SIG-M5 treated with dmso at 0.1 percent for 504 hours (cell line): ENCODE measurements around the gene SDF2L1.
"Not testable (repeated sequence)": the region's sequence is repeated elsewhere in the genome, so short reads cannot be mapped to it uniquely, and the experiment has no call there.

Experiments
- DNase-seq: peaks from one replicate; lab custom pipeline; 2025; ENCODE audit not compliant: unreplicated experiment; lab: John Stamatoyannopoulos, UW

Gene SDF2L1

DNA sequence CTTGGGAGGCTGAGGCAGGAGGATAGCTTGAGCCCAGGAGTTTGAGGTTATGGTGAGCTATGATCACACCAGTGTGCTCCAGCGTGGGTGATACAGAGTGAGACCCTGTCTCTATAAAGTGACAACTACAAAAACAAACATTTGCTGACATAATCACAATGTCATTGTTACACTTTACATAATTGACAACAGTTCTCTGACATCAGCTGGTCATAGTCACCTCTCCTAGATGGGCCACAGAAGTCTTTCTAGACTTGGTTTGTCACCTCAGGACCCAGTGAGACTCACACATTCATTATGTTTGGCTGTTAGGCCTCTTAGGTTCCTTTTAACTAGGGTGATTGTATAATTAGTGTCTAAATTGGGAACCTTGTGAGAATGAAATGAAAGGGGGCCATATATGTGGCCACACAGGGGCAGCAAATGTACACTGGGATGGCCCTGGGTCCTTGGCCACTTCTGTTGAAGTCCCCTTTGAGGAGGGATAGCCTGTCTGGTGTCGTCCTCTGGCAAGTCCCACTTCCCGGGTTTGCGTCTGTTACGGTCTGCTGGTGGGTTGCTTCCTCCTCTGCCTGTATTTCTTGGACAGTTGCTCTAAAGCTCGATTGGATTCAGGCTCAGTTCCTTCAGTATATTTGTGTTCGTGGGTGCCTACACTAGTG, 17.9 kb downstream of the SDF2L1 start:
- DNase-seq = no peak

DNA sequence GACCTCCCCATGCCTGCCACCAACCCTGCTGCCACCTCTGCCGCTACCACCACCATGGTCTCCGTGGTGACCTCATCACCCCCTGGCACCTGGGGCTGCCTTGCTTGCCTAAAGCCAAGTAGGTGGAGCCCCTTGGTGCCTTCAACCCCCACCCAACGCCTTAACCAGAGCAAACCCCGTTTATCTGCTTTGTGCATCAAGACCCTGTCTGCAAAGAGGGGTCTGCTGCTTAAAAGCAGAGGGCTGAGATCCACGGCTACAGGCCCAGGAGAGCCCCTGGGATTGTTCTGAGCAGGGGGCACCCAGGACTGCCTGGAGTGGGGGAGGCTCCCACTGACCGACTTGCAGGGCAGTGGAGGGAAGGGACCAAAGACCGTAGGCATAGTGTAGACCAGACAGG, 18.8 kb downstream of the SDF2L1 start:
- DNase-seq = no peak

DNA sequence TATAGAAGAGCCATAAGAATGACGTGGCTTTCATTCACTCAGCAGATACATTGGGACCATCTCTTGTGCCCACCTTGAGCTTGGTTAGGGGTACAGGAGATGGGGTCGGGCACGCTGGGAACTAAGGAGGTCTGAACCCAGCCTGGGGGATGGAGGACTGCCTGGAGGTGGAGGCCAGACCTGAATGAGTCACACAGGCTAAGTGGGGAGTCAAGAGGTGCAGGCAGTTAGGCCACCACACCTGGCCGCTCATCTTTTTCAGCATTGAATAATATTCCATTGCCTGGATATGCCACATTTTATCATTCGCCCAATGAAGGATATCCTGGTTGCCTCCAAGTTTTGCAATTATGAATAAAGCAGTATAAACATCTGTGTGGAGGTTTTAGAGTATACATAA, 19.9 kb downstream of the SDF2L1 start:
- DNase-seq = no peak

DNA sequence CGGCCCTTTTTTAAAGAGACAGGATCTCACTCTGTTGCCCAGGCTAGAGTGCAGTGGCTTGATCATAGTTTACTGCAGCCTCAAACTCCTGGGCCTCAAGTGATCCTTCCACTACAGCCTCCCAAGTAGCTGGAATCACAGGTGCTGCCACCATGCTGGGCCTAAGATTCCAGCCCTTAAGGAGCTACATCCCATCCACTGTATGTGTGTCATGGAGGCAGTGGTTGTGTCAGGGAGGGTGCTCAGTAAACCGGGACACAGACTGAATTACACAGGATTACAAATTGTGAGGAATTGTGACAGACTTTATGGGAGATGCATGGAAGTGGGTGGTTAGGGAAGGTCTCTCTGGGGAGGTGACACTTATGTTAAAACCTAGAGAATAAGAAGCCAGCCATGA, 21.6 kb downstream of the SDF2L1 start:
- DNase-seq = no peak

DNA sequence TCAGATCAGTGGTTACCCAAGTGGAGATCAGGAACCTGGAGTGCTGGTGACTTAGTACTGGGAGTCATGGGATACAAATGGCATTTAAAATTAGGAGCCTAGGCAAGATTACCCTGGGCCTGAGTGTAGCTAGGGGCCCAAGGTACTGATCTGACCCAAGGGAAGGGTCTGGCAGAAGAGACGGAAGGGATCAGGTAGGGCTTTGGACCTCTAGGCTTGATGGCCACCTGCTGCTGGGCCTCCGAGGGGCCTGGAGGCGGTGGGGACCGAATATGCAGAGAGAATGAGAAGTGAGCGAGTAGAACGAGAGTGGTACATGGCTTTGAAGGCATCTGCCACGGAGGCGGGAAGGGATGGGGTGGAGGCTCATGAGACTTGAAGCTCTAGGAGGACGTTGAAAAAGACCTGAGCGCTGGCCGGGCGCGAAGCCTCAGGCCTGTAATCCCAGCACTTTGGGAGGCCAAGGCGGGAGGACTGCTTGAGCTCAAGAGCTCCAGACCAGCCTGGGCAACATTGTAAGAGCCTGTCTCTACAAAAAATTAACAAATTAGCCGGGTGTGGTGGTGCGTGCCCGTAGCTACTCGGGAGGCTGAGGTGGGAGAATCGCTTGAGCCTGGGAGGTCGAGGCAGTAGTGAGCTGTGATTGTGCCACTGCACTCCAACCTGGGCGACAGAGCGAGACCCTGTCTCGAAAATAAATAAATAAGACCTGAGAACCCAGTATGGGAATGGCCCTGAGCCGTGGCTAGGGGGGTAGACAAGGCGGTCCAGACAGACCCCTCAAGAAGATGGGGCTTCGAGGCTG, 23.1 kb downstream of the SDF2L1 start:
- DNase-seq = no peak

DNA sequence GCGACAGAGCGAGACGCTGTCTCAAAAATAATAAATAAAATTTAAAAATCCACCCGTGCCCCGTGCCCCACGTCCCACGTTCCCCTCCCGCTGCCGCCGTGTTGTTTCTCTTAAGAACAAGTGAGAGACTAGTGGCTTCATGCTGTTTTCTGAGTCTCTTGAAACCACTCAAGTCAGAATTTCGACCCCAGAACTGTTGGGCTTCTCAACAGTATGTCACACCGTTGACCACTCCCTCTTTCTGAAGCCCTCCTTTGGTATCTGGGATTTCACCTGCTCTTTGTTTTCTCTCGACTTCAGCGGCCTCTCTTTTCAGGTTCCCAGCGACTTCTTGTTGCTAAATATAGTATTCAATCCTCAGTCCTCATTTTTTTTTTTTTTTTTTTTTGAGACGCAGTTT, 24.7 kb downstream of the SDF2L1 start:
- no peak for DNase-seq

DNA sequence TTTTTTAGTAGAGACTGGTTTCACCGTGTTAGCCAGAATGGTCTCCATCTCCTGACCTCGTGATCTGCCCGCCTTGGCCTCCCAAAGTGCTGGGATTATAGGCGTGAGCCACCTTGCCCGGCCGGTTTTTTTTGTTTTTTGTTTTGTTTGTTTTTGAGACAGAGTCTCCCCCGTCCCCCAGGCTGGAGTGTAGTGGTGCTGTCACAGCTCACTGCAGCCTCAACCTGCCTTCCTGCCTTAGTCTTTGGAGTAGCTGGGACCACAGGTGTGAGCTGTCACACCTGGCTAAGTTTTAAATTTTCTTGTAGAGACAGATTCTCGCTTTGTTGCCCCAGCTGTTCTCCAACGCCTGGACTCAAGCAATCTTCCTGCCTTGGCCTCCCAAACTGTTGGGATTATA, 26.9 kb downstream of the SDF2L1 start:
- DNase-seq = no peak

DNA sequence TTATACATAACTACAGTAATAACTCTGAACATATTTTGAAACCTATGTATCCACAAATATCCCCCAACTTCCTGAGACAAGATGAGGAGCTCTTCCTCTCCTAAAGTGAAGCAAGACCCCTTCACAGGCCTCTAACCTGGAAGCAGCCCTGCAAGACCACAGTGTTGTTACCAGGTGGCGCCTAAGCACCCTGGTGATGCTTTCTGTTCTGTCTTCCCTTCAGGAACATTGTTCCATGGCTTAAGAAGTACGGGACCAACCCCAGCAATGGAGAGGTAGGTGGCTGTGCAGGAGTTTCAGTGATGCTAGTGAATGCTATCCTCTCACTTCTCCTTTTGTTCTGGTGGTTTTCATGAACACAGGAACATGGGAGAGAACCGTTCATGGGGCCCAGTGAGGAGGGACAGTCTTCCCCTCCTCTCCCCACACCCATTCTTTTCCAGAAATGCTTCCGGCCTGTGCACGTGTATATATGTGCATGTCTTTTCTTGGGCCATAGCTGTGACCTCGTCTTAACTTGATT, 30.1 kb downstream of the SDF2L1 start:
- DNase-seq = peak; percentile 33

DNA sequence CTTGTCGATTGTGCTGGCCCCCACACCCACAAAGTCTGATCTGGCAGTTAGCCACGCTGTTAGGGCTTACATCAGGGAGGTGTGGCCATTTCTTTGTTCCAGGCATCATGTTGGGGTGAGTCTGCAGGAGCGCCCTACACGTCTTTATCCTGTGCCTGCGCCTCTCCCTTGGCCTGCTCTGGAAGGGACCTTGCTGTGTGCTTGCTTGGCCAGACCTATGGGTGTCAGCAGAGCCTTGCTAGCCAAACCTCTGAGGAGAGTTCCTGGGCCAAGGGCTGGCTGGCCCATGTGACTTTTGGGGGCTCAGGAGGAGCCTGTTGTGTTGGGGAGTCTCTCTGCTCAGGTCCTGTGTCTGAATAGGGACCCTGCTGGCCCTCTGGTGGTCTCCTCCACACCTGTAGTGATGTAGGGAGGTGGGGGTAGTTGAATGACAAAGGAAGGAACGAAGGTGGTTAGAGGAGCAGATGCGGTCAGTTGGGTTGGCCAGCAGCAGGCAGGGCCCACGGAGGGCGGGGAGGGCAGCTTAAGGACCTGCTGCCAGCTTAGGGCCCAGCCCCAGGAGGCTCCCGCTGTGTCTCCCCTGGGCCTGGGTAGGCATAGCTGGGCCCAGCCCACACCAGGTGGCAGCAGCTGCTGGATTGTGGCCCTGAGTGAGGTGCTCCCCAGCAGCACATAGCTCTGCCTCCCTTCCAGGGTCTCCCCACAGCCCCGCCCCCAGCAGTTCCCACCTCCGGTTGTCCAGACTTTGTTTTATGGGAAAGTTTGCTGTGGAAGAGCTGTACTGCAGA, 31.6 kb downstream of the SDF2L1 start:
- no peak for DNase-seq

DNA sequence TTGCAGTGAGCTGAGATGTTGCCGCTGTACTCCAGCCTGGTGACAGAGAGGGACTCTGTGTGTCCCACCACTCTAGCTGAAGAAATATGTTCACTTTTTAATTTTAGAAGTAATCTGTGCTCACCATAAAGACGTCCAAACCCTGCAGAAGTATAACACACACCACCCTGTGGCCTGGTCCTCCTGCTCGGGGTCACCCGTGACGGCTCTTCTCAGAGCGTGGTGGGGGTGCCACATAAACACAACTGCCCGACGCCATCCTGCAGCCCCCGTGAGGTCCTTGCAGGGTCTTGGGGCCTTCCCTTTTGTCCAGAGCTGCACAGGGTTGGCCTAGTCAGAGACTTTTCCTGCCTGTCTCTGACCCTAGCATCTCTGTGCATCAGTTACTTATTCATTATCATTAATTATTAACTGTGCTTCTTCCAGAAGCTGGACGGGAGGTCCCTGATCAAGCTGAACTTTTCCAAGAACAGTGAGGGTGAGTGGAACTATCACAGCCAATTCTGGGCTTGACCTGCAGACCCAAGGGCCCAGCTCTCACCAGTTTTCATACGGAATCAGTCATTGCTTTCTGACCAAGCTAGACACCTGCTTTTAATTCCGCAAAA, 32.6 kb downstream of the SDF2L1 start:
- DNase-seq = no peak

DNA sequence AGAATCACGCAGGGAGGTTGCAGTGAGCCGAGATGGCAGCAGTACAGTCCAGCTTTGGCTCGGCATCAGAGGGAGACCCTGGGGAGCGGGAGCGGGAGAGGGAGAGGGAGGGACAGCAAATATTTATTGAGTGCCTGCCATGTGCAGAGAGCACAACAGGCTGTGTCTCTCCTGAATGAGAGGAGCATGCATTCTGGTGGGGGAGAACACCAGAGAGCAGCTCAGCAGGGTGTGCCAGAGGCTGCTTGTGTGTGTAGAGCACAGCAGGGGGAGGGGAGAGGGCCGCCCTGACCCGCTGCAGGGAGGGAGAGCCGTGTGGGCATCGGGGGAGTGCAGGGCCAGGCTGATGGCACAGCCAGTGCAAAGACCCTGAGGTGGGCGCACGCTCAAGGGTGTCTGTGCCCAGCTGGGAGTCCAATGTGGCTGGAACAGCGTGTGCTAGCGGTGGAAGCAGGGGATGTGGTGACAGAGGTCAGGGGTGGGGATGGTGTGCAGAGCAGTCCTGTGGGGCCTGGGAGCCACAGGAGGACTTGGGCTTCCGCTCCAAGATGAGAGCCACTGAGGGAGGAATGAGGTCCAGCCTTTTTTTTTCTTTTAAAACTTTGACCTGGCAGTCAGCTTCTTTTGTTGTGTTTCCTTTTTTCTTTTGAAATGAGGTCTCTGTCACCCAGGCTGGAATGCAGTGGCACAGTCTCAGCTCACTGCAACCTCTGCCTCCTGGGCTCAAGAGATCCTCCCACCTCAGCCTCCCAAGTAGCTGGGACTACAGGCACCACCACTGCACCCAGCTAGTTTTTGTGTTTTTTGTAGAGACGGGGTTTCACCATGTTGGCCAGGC, 35.7 kb downstream of the SDF2L1 start:
- DNase-seq = no peak

DNA sequence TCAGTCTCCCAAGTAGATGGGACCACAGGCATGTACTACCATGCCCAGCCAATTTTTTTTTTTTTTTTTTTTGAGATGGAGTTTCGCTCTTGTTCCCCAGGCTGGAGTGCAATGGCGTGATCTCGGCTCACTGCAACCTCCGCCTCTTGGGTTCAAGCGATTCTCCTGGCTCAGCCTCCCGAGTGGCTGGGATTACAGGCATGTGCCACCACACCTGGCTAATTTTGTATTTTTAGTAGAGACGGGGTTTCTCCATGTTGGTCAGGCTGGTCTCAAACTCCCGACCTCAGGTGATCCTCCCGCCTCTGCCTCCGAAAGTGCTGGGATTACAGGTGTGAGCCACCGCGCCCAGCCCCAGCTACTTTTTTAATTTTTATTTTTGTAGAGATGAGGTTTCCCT, 36.7 kb downstream of the SDF2L1 start:
- DNase-seq = not testable (repeated sequence)

DNA sequence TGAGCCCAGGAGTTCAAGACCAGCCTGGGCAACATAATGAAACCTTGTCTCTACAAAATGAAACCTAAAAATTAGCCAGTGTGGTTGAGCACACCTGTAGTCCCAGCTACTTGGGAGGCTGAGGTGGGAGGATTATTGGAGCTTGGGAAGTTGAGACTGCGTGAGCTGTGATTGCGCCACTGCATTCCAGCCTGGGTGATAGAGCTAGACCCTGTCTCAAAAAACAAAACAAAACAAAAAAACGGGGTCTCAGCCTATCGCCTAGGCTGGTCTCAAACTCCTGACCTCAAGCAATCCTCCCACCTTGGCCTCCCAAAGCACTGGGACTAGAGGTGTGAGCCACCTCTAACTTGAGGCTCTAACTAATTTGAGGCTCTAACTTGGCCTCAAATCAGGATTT, 37.3 kb downstream of the SDF2L1 start:
- DNase-seq = no peak

DNA sequence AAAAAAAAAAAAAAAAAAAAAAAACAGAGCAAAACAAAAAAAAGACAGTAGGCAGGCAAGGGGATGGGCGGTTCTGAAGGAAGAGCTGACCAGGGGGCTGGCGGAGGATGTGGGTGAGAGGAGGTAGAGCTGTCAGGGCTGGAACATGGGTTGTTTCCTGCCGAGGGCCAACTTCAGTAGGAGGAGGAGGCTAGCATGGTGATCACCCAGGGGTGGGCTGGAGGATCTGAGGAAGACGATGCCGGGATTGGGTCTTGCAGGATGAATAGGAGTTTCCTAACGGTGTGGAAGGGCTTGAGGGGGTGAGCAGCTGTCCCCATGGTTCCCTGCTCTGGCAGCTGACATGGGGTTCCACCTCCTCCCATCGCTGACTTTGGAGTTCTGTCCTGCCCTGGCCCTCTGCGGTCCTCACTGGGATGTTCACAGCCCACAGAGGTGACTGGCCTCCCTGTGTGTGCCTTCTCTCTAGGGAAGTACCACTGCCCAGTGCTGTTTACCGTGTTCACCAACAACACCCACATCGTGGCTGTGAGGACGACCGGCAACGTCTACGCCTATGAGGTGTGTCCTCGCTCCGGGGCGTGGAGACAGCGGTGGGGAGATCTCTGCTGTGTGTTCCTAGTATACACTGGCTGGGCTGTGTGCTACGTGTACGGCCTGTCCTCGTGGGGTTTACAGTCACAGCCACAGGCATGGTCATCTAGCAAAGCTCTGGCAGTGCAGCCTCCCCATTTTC, 38.9 kb downstream of the SDF2L1 start:
- no peak for DNase-seq

DNA sequence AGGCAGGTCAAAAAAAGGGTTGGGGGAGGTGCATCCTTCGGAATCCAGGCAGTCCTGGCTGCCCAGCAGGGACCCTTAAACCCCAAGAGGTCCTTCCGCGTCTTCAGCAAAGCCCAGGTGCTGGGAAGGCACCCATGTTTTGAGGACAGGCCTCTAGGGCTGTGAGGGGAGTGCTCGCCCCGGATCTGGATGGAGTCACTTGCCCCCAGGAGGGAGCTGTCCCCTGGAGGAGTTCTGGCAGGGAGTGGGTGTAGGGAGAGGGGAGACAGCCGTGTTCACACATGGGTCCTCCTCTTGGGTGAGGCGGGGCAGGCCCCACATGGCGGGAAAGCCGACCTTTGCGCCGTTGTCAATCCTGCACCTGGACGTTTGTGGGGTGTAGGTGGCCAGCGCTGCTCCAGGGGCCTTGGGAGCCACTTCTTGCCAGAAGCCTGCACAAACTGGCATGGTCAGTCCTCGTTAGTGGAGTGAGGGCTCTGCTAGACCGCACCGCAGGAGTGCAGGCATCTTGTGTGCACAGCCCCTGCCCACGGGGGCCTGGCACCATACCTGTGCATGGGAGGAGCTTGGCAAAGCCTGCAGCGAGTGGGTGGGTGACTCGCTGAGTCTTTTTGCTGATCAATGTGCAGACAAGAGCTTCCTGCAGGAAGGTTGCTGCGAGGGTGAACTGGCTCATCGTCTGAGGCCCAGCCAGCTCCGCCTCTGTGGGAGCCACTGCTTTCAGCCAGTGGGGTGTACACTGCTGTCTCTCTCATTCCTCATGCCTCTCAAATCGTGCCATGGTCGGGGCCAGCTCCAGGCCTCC, 39.7 kb downstream of the SDF2L1 start:
- DNase-seq = no peak

DNA sequence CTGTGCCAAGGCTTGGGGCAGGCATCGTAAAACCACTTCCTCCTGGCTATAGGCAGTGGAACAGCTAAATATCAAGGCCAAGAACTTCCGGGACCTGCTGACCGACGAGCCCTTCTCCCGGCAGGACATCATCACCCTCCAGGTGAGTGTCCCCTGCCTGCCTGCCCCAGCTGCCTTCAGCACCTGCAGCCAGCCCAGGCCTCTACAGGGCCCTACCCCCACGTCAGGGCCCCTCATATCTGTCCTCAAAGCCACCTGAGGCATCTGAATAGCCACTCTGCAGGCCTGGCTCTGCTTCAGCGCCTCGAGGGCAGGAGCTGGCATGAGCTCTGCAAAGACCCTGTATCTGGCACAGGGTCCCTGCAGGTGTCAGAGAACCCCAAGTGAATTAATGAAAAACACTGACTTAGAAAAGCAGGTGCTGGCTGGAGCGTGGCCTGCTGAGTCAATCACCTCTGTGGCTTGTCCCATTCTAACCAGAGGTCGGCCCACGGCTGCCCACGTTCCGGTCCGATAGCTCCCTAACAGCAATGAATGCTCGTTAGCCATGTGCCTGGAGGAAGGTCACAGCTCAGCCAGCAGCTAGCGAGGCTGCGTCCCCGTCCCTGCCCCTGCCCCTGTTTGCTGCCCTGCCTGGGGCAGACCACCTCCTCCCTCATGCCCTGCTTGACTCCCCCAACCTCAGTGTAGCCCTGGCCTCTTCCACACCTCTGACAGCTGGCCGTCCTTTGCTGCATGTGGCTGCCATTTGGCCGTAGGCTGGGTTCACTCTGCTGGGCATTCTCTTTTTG, 40.5 kb downstream of the SDF2L1 start:
- DNase-seq = no peak

DNA sequence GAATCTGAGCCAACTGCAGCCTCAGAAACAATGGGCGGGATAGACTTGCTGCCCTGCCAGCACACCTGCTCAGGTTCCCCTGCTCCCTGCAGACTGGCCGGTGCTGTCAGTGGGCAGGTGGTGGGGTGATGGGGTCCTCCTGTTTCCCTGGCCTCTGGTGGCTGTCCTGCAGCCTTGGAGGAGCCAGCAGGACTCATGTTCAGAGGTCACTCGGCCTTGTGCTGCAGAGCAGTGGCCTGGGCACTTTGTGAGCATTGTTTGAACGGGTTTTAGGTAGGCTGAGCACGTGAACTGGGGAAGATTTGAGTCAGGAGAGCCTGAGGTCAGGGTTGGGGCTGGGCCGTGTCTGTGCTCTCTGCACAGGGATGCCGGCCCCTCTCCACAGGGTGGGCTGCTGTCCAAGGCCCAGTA, 41.3 kb downstream of the SDF2L1 start:
- no peak for DNase-seq

DNA sequence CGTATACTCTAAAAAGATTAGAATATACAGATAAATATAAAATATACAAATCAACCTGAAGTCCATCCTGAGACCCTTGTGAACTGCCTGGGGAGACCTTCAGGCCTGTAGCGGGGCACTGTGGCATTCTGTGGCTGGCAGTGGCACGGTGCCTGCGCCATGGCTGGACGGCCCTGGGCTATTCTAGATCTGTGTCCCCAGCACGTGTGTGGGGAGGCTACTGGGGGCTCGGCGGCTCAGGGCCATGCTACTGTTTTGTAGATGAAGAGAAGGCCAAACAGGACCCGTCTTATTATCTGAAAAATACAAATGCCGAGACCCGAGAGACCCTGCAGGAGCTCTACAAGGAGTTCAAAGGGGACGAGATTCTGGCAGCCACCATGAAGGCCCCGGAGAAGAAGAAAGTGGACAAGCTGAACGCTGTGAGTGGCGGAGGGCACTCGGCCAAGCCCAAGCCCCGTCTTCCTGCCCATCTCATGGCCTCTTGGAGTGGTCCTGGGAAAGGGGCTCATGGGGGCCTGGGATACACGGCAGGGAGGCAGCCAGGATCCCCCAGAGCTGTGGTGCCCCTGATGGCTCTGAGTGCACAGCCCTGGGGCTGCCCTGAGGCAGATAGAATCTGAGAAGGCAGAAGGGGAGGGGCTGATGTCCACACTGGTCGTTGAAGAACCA, 42.5 kb downstream of the SDF2L1 start:
- DNase-seq = no peak
